HG02973 (cell line): ENCODE data around the gene SUMO1.
"Not testable (repeated sequence)": the region's sequence is repeated elsewhere in the genome, so short reads cannot be mapped to it uniquely, and the experiment has no call there.

Experiments used
- ATAC-seq: cut with Tn5 transposase; IDR thresholded peaks from one replicate; pipeline ENCODE4 v1.9.1; 2021; ENCODE audit warnings: moderate library complexity; ENCODE audit not compliant: unreplicated experiment

SUMO1 gene

GRCh38 chr2:202238234-202239197, at the start of gene SUMO1:
Gene SUMO1 (minus strand): TSS chr2:202238597. CDS start chr2:202238451, 146 bp downstream.
- peak; percentile 96 for ATAC-seq

- ATAC-seq: no peak
Measured at GRCh38 chr2:202286595-202286994, 48.2 kb upstream of the SUMO1 start.

DNA sequence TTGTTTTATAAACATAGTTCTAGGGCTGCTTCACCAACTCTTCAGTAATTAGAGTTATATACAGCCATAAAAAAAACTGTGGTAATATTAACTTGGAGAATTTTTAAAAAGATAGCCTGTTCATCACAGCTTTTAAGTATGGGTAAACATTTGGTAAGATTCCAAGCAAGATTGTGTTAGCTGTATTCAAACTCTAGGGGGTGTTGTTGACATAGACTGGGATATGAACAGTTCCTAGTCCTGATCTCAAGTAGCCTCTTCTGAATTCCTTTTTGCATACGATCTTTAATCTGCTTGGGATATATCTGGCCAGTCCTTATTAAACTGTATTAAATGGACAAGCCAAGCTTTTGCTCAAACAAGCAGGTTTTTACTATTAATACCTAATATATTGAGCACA, 40.5 kb upstream of the SUMO1 start:
- no peak for ATAC-seq

- no peak for ATAC-seq
Measured at GRCh38 chr2:202278036-202278760, 39.8 kb upstream of the SUMO1 start.

GRCh38 chr2:202276078-202276720, 37.8 kb upstream of the SUMO1 start:
- ATAC-seq: not testable (repeated sequence)

DNA sequence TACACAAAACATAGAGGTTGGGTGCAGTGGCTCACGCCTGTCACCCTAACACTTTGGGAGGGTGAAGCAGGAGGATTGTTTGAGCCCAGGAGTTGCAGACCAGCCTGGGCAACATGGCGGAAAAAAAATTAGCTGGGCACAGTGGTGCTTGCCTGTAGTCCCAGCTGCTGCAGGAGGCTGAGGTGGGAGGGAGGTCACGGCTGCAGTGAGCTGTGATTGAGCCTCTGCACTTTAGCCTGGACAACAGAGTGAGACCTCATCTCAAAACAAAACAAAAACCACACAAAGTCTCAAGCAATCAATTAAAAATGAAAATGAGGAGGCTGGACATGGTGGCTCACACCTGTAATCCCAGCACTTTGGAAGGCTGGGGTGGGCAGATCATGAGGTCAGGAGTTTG, 32.1 kb upstream of the SUMO1 start:
- ATAC-seq: no peak

DNA sequence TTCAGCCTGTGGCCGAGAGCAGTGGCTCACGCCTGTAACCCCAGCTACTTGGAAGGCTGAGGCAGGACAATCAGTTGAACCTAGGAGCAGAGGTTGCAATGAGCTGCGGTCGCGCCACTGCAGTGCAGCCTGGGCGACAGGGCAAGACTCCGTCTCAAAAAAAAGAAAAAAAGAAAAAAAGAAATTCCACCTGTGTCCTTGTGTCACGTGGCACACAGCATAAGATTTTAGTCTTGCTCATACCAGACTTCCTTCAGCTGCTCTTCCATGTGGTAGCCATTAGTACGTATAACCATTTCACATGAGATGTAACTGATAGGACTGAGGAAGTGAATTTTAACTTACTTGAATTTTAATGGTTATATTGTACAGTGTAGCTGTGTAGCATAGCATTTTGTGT, 31.2 kb upstream of the SUMO1 start:
- no peak for ATAC-seq

- no peak for ATAC-seq
Measured at GRCh38 chr2:202267495-202267894, 29.1 kb upstream of the SUMO1 start.

DNA sequence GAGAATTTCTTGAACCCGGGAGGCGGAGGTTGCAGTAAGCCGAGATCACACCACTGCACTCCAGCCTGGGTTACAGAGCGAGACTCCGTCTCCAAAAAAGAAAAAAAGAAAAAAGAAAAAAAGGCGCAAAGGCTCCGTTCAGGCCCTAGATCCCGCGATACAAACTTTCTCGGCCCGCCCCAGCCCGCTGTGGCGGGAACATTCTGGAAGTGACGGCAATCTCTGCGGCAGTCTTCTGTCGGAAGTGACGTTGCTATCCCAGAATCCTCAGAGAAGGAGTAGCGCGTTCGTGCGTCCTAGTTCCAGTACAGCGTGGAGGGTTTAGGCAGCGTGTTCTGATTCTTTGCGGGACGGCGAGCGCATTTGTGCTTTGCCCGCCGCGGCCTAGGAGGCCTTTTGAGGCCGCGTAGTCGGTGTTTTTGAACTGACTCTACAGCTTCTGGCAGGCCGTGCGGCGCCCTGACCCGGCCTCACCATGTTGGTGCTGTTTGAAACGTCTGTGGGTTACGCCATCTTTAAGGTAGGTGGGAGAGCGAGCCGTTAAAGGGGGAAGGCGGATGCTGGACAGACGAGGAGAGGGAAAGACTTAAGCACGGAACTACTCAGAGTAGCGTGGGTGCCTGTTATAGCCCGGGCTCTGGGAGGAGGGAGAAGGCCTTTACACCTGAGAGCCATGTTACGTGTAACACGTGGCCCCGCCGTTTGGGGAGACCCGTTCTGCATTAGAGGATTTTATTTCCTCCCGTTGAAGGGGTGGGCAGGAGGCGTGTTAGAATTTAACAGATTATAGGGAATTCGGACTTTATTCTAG, 27.3 kb upstream of the SUMO1 start, which contains the start of gene NOP58:
Gene NOP58, plus strand, starts transcription at position 297 of the 811 bp plus-strand sequence. Its CDS starts 179 bp downstream, at position 476.
- ATAC-seq: peak; percentile 82

- no peak for ATAC-seq
Measured at GRCh38 chr2:202261531-202261930, 23.1 kb upstream of the SUMO1 start.

DNA sequence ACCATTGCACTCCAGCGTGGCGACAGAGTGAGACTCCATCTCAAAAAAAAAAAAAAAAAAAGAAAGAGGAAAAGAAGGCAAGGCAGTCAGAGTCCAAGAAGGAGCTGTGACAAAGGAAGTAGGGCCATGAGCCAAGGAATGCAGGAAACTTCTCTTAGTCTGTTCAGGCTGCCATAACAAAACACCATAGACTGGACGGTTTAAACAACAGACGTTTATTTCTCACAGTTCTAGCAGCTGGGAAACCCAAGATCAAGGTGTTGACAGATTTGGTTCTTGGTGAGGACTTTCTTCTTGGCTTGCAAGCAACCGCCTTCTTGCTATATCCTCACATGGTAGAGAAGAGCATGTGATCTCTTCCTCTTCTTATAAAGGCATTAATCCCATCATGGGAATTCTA, 13.1 kb upstream of the SUMO1 start:
- no peak for ATAC-seq

- ATAC-seq: no peak
Measured at GRCh38 chr2:202249521-202250253, 11.3 kb upstream of the SUMO1 start.

DNA sequence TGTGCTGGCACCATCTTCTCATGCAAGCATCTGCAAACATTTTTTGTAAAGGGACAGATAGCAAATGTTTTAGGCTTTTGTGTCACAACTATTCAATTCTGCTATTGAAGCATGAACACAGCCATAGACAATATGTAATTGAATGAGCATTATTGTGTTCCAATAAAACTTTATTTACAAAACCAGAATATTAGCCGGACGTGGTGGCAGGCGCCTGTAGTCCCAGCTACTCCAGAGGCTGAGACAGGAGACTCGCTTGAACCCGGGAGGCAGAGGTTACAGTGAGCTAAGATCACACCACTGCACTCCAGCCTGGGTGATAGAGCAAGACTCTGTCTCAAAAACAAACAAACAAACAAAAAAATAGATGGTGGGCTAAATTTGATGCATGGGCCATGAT, 9.3 kb upstream of the SUMO1 start:
- not testable (repeated sequence) for ATAC-seq

- ATAC-seq: peak; percentile 29
Measured at GRCh38 chr2:202237787-202238233, 587 bp downstream of the SUMO1 start.

DNA sequence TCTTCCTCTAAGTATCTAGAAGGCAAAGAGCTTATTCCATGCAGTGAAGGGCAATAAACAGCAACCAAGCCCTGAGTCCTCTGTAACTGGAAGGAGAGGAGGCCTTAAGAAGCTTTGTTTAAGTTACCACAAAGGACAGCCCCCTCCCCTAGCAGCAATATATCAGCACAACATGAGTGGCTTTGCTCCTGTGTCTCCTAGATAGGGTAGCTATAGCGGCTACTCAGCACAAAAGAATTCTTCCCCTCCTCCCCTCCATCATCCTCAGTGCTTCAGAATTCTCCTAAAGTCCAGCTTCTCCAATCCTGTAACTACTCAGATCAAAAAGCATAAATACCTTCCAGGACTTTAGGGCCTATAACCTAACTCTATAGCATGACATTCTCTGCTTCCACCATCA, 16.5 kb downstream of the SUMO1 start:
- ATAC-seq: no peak

- ATAC-seq: no peak
Measured at GRCh38 chr2:202215179-202215578, 23.2 kb downstream of the SUMO1 start.

DNA sequence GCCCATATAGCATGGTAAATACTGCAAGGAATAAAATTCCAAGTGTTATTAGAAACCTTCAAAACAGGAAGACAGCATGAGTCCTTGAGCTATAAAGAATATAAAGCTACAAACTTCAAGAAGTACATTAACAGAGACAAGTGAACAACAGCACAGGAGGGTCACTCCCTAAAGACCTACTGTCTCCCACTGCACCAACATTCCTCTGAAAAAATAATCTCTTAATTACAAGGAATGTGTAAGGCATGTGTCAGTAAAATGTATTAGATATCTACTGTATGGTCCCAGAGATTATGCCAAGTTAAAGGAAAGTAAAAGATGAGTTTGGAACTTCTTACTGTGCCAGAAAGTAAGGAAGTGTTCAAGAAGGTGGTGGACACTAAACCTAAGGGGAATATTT, 29.9 kb downstream of the SUMO1 start:
- ATAC-seq: no peak

GRCh38 chr2:202204855-202205254, 33.5 kb downstream of the SUMO1 start:
- ATAC-seq: no peak

DNA sequence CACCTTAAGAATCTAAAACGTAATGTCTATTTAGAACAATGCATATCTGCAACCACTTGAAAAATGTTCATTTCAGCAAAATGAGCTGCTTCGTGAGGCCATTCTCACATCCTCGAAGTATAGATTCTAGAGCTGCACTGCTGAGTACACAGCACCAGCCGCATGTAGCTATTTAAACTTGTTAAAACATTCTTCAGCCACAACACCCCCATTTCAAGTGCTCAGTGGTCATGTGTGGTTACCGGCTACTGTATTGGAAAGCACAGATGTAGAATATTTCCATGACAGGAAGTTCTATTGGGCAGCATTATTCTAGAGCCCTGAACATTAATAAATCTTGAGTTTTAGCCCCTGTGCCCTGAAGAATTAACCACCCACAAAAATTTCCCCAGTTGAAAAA, 35.0 kb downstream of the SUMO1 start:
- no peak for ATAC-seq
